HL-60 (cell line): Measurements from ENCODE around the gene CYP2C18.
"Not testable (repeated sequence)": the region's sequence is repeated elsewhere in the genome, so short reads cannot be mapped to it uniquely, and the experiment has no call there.

Experiments used
- DNase-seq, 2 experiments: peaks; one replicate each; pipeline ENCODE4 v3.0.0-alpha.2; 2010 to 2020; ENCODE audit warnings: low read depth in 1 of 2, low spot score in 1 of 2
- H3K27ac ChIP-seq: fragments of 250-450 bp; sonication (Bioruptor Pico); replicated peaks from 2 replicates; pipeline ENCODE4 v1.5.1; 2020; ENCODE audit warnings: mild to moderate bottlenecking, moderate library complexity
- H3K27me3 ChIP-seq: fragments of 250-450 bp; sonication (Bioruptor Pico); 2 replicates; pipeline ENCODE4 v1.5.1; 2021; ENCODE audit warnings: mild to moderate bottlenecking, moderate library complexity; ENCODE audit not compliant: insufficient read depth, poor library complexity, severe bottlenecking
- H3K4me3 ChIP-seq: replicated peaks from 2 replicates; pipeline ENCODE4 v1.5.1; 2011; ENCODE audit warnings: mild to moderate bottlenecking, control low read depth, low read length; ENCODE audit not compliant: insufficient read depth
- CTCF ChIP-seq: IDR thresholded peaks from one replicate; pipeline ENCODE4 v1.5.1; 2011; ENCODE audit warnings: low read length, control low read depth, inconsistent platforms; ENCODE audit not compliant: insufficient read depth
- GABPA ChIP-seq: IDR thresholded peaks from 2 replicates; pipeline ENCODE4 v1.6.1; 2012; ENCODE audit warnings: low read depth
- POLR2AphosphoS5 ChIP-seq: IDR thresholded peaks from 2 replicates; pipeline ENCODE4 v1.6.1; 2012; ENCODE audit warnings: low read depth
- REST ChIP-seq: IDR thresholded peaks from 2 replicates; pipeline ENCODE4 v1.6.1; 2012; ENCODE audit warnings: low read depth; ENCODE audit not compliant: insufficient replicate concordance
- SPI1 ChIP-seq: IDR thresholded peaks from 2 replicates; pipeline ENCODE4 v1.6.1; 2012; ENCODE audit warnings: low read depth, mild to moderate bottlenecking, borderline replicate concordance

Gene CYP2C18

GRCh38 chr10:94757916-94758315 is 74.4 kb downstream of the CYP2C18 start:
- Histone ChIP-seq H3K27me3 (no peaks in the 10 kb centered on the region), H3K4me3 (no peak overlapping the region), H3K27ac (no peak overlapping the region)
- DNase-seq: no peak
- TF ChIP-seq CTCF (no peak), SPI1 (no peak), GABPA (no peak), POLR2AphosphoS5 (no peak), REST (no peak)

GRCh38 chr10:94760586-94761178 is 77.2 kb downstream of the CYP2C18 start:
- H3K4me3 ChIP-seq: no peak overlapping the region
- no peak for TF ChIP-seq SPI1
- no peak for TF ChIP-seq GABPA
- TF ChIP-seq REST: no peak
- TF ChIP-seq CTCF: no peak
- TF ChIP-seq POLR2AphosphoS5: no peak
- no peak for DNase-seq
- no peaks in the 10 kb centered on the region for H3K27me3 ChIP-seq
- H3K27ac ChIP-seq: no peak overlapping the region

GRCh38 chr10:94762393-94762792 is 78.9 kb downstream of the CYP2C18 start, which contains the start of gene CYP2C19:
CYP2C19 (plus strand) TSS chr10:94762681; CDS start chr10:94762706, 25 bp downstream.
- H3K27ac ChIP-seq: no peak within 1 kb of the TSS
- no peak for DNase-seq
- TF ChIP-seq SPI1 (no peak), REST (no peak), CTCF (no peak), POLR2AphosphoS5 (no peak), GABPA (no peak)
- no peaks in the 10 kb centered on the region for H3K27me3 ChIP-seq
- no peak within 1 kb of the TSS for H3K4me3 ChIP-seq

- H3K27ac ChIP-seq, H3K27me3 ChIP-seq, DNase-seq, H3K4me3 ChIP-seq: not testable (repeated sequence)
These were observed 91.9 kb downstream of the CYP2C18 start for GRCh38 chr10:94775425-94775824.
